Nephron progenitor cell (in vitro differentiated cells): Measurements from ENCODE around the gene ARMS2.

ENCODE experiments used
- DNase-seq: peaks from one replicate; pipeline ENCODE4 v3.0.0; 2021
- H3K27ac Mint-ChIP-seq: 2 replicates; pipeline ENCODE4 v1.8.0; 2021; ENCODE audit warnings: mild to moderate bottlenecking, moderate library complexity, mixed read lengths
- H3K27me3 Mint-ChIP-seq: 2 replicates; pipeline ENCODE4 v1.8.0; 2021; ENCODE audit warnings: mild to moderate bottlenecking, low read depth, mixed read lengths; ENCODE audit not compliant: poor library complexity
- H3K36me3 Mint-ChIP-seq: 2 replicates; pipeline ENCODE4 v1.8.0; 2021; ENCODE audit warnings: low read depth, mixed read lengths
- H3K4me1 Mint-ChIP-seq: 2 replicates; pipeline ENCODE4 v1.8.0; 2021; ENCODE audit warnings: mixed read lengths
- H3K4me3 Mint-ChIP-seq: 2 replicates; pipeline ENCODE4 v1.8.0; 2021; ENCODE audit warnings: mild to moderate bottlenecking, moderate library complexity, mixed read lengths
- H3K9me3 Mint-ChIP-seq: 2 replicates; pipeline ENCODE4 v1.8.0; 2021; ENCODE audit warnings: mild to moderate bottlenecking, moderate library complexity, mixed read lengths
- TF ChIP-seq, protein P1 (sequence below): fragments of 200-600 bp; sonication (generic); IDR thresholded peaks from 2 replicates; pipeline ENCODE4 v1.5.0; 2021; ENCODE audit warnings: antibody characterized with exemption

ARMS2 gene

DNA sequence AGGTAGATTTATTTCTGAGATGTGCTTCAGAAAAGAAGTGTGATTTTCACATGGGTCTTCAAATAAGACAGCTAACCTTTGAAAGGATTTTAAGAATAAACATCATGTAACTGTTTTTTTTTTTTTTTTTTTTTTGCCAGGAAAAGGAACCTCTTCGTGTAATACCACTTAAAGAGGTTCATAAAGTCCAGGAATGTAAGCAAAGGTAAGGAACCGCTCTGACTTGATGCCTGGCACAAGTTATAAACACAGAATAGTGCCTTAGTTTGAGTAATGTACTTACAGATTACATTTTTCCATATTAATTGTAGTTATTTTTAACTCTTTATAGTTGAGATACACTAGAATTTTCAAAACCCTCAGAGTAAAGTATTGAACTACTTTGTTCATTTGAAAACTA, 30.4 kb upstream of the ARMS2 start:
- H3K27ac Mint-ChIP-seq = no peak overlapping the region
- no peak overlapping the region for H3K4me3 Mint-ChIP-seq
- H3K36me3 Mint-ChIP-seq = peaks cover 13% of the 10 kb centered on the region
- peaks cover 24% of the 10 kb centered on the region for H3K4me1 Mint-ChIP-seq
- H3K27me3 Mint-ChIP-seq = peaks cover 3% of the 10 kb centered on the region
- DNase-seq = no peak
- TF ChIP-seq, protein P1, sequence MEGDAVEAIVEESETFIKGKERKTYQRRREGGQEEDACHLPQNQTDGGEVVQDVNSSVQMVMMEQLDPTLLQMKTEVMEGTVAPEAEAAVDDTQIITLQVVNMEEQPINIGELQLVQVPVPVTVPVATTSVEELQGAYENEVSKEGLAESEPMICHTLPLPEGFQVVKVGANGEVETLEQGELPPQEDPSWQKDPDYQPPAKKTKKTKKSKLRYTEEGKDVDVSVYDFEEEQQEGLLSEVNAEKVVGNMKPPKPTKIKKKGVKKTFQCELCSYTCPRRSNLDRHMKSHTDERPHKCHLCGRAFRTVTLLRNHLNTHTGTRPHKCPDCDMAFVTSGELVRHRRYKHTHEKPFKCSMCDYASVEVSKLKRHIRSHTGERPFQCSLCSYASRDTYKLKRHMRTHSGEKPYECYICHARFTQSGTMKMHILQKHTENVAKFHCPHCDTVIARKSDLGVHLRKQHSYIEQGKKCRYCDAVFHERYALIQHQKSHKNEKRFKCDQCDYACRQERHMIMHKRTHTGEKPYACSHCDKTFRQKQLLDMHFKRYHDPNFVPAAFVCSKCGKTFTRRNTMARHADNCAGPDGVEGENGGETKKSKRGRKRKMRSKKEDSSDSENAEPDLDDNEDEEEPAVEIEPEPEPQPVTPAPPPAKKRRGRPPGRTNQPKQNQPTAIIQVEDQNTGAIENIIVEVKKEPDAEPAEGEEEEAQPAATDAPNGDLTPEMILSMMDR = no peak
- no peaks in the 10 kb centered on the region for H3K9me3 Mint-ChIP-seq

DNA sequence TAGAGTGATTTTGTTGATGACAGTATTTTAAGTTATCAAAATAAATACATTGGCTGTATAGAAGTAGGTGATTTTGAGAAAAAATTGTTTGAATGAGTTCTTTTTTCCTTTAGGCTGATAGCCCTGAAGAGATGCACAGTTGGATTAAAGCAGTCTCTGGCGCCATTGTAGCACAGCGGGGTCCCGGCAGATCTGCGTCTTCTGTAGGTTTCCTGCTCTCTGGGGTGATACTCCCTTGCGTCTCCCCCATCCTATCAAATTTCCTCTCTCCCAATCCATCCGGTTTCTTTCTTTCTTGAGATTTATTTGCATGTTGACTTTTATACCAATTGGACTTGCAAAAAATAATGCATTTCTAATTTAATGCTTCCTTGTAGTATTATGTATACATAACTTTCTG, 27.6 kb upstream of the ARMS2 start:
- H3K4me1 Mint-ChIP-seq = peaks cover 32% of the 10 kb centered on the region
- H3K4me3 Mint-ChIP-seq = peak overlapping the region; percentile 12
- H3K27ac Mint-ChIP-seq = peak overlapping the region; percentile 36
- peak; percentile 15 for DNase-seq
- H3K36me3 Mint-ChIP-seq = peaks cover 9% of the 10 kb centered on the region
- H3K27me3 Mint-ChIP-seq = peaks cover 4% of the 10 kb centered on the region
- TF ChIP-seq, protein P1 = no peak
- H3K9me3 Mint-ChIP-seq = no peaks in the 10 kb centered on the region

DNA sequence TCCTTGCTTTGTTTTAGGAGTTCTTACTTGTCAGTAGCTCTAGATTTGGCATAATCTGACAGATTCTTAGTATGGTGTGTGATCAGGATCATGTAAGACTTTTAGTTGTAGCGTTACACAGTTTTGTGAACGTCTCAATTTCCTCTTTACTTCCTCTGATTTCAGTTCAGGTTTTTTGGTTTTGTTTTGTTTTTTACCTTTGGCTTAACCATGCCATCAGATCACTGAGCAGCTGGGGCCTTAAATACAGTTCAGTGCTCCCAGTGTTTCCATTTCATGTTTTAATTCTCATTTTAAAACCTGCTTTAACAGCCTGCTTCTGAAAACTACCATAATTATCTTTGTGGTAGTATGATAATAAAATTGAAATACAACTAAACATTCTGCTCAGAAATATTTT, 27.2 kb upstream of the ARMS2 start:
- no peak for DNase-seq
- Mint-ChIP-seq H3K4me3 (peak overlapping the region; percentile 12), H3K27ac (no peak overlapping the region), H3K36me3 (peaks cover 8% of the 10 kb centered on the region), H3K27me3 (peaks cover 3% of the 10 kb centered on the region), H3K9me3 (no peaks in the 10 kb centered on the region), H3K4me1 (peaks cover 32% of the 10 kb centered on the region)
- TF ChIP-seq, protein P1 = no peak

DNA sequence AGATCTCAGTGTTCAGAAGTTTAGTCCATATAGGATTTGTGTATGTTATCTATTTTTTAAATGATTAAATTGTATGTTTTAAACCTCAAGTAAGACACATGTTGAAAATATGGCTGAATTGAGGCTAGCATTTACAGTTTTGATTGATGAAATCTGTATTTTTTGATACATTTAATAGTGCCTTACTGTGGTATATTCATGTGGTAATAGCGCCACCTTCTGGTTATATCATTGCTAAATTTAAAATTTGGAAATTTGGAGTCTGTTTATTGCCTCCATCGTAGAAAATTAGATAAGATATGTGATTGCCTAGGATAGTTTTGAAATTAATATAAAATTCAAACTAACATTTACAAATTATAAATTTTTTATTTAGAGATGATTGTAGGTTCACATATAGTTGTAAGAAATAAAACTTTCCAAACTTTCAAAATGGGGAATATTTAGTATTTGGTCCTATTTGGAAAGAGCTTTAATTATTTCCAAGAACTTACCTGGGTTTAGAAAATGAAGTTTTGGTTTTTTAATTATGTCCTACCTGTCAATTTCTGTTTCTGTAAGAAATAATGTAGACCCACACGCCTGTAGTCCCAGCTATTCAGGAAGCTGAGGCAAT, 19.1 kb upstream of the ARMS2 start:
- Mint-ChIP-seq H3K9me3 (peaks cover 2% of the 10 kb centered on the region), H3K4me1 (no peaks in the 10 kb centered on the region), H3K27ac (no peak overlapping the region), H3K27me3 (peaks cover 4% of the 10 kb centered on the region), H3K4me3 (no peak overlapping the region), H3K36me3 (no peaks in the 10 kb centered on the region)
- no peak for DNase-seq
- TF ChIP-seq, protein P1 = peak; percentile 67

DNA sequence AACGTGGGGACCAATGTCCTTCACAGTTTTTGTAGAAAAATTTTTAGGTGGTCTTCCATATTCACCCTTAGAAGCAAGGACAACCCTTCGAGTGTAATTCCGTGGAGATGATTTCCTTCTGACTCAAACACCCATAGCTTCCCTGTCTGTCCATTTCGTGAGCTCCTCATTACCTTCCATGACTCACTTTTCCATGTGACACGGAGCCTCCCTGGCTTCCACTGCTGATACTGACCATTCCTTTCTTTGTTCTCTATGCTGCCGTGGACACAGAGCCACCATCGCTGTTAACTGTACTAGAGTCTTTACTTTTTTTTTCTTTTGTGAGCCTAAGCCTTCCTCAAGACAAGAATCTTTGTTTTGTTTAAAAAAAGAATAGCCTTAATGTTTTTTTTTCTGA, 12.5 kb upstream of the ARMS2 start:
- Mint-ChIP-seq H3K27ac (no peak overlapping the region), H3K27me3 (peaks cover 8% of the 10 kb centered on the region), H3K4me1 (no peaks in the 10 kb centered on the region), H3K9me3 (peaks cover 19% of the 10 kb centered on the region), H3K4me3 (no peak overlapping the region), H3K36me3 (no peaks in the 10 kb centered on the region)
- no peak for DNase-seq
- TF ChIP-seq, protein P1 = no peak

DNA sequence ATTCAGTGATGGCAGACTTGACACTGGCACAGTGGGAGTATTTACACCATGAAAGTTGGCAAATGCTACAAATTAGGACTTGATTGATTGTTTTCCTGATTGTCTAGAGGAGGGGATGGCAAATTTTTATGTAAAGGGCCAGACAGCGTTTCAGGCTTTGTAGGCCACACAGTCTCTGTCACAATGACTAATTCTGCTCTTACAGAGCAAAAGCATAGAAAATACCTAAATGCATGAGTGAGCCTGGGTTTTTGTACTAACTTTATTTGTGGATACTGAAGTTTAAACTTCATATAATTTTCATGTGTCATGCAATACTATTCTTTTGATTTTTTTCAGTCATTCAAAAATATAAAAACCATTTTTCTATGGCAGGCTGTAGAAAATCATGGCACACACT, 9.0 kb upstream of the ARMS2 start:
- no peaks in the 10 kb centered on the region for H3K36me3 Mint-ChIP-seq
- H3K9me3 Mint-ChIP-seq = peaks cover 21% of the 10 kb centered on the region

More for the DNA sequence above, 9.0 kb upstream of the ARMS2 start:
- H3K4me1 Mint-ChIP-seq = no peaks in the 10 kb centered on the region
- H3K27ac Mint-ChIP-seq = no peak overlapping the region
- no peak for DNase-seq
- TF ChIP-seq, protein P1 = no peak
- no peak overlapping the region for H3K4me3 Mint-ChIP-seq
- peaks cover 8% of the 10 kb centered on the region for H3K27me3 Mint-ChIP-seq
